Measurements from ENCODE around the gene RITA1.

The RITA1 gene

GRCh38 chr12:113230315-113231234, 45.1 kb downstream of the RITA1 start:
- no peak for DNase-seq

DNA sequence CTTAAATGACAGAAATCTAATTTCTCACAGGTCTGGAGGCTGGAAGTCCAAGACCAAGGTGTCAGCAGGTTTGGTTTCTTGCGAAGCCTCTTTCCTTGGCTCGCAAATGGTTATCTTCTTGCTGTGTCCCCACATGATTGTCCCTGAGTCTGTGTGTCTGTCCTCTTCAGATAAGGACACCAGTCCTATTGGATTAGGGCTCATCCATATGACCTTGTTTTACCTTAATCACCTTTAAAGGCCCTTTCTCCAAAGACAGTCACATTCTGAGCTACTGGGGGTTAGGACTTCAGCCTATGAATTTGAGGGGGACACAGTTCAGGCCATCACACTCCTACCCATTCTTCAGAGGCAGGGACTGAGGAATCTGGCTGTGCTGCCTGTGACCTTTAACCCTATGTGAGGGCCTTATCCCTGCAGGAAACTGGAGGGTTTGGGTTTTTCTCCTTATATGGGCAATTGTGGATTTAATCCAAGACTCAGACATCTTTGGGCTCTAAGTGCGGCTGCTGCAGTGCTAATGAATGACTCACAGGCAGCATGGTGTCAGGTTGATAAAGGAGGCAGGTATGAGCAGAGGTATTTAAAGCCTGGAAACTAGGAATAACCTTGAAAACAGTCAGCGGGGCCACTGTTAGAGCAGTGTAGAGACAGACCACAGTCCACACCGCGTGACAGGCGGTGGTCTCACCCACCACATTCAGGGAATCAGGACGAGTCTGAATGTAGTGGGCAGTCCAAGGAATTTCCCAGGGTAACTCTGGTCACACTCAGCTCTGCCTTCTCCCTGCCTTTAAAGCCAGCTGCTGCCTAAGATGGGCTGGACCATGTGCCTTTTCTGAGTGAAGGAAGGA, 45.9 kb downstream of the RITA1 start:
- no peak for DNase-seq

DNA sequence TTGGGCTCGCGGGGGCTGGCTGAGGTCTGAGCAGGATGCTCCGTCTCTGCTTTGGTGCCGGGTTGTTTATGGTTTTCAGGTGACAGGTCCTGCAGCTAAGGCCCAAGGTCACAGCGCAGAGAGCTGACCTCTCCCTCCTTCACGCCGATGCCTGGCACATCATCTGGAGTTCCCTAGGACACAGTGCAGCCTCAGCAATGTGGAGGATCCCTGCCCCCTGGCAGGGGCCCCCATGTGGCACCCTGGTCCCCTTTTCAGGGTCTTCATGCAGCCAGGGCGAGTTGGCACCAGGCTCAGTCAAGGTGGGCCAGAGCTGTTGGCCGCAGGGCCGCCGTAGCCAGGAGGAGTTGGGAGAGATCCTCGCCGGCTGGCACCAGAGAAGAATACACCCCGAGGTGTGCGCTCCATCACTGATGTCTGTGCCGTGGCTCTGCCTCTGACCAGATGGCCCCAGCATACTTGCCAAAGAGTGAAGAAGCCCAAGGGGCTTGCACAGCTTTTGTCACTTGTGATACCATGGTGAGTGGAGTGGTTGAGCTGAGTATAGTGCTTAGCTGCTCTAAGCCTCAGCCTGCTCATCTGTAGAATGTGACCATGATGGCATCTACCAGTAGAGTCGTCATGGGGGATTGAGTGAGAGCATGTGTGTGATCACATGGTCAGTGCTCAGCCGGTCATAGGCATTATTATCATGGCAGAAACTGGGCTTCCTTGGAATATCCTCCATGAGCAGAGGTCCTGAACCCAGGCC, 46.7 kb downstream of the RITA1 start:
- DNase-seq: no peak

- DNase-seq: peak; percentile 75
Measured at GRCh38 chr12:113232840-113233585, 47.5 kb downstream of the RITA1 start.

- DNase-seq: no peak
Measured at GRCh38 chr12:113233967-113234366, 48.4 kb downstream of the RITA1 start.

DNA sequence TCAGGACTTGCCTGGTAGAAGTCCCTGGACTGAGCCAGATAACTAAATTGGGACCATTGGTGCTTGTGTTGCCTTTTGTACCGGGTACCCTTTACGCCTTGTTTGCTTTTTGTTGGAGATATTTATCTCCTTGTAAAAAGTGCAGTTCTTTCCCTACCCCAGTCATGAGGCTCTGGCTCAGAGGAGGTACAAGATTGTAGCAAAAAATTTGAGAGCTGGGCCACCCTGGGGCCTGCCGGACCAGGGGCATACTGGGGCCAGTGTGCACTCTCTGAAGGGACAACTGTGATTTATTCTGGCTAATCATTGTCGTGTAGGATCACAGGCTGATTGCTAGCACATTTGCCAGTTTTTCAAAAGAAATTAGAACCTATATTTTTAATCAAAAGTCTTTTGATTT, 49.0 kb downstream of the RITA1 start:
- DNase-seq: no peak

DNA sequence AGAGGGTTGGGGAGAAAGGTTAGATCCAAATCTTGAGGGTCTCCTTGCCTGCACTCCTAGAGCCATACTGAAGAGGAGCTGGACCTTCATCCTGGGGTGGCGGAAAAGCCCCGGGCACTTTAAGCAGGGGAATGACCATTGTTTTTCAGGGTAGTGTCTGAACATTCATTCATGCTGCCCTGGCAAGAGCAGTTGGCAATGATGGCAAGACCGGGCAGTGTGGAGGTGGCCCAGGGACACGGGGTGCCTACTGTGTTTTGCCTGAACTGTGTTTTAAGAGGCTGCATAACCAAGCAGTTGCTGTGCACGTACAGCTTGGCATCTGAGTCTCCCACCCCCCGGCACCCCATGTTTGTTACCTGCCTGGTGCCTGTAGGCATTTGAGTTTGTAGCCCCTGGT, 50.5 kb downstream of the RITA1 start:
- DNase-seq: no peak

GRCh38 chr12:113236539-113237399, 51.2 kb downstream of the RITA1 start:
- no peak for DNase-seq

GRCh38 chr12:113237748-113238147, 52.2 kb downstream of the RITA1 start:
- DNase-seq: no peak

GRCh38 chr12:113238309-113238708, 52.8 kb downstream of the RITA1 start:
- no peak for DNase-seq

- DNase-seq: no peak
Measured at GRCh38 chr12:113239288-113239771, 53.8 kb downstream of the RITA1 start.

GRCh38 chr12:113239811-113240331, 54.4 kb downstream of the RITA1 start:
- DNase-seq: peak; percentile 60

GRCh38 chr12:113240395-113240794, 54.9 kb downstream of the RITA1 start:
- DNase-seq: no peak

GRCh38 chr12:113241191-113242025, 55.9 kb downstream of the RITA1 start:
- DNase-seq: peak; percentile 62
